Pancreas (tissue), 10 donors: ENCODE results near the gene XRCC1. TPM values are rescaled to one million over a fixed set of nuclear protein-coding genes. Genes with fewer than 3 reads are reported as not detected.
"Not testable (repeated sequence)": the region's sequence is repeated elsewhere in the genome, so short reads cannot be mapped to it uniquely, and the experiment has no call there.

Source experiments
- ATAC-seq, 4 donors: fragments of 200-7000 bp; cut with Tn5 transposase; one replicate each; pipeline versions ENCODE4 v1.8.0 to v1.9.1; 2020; ENCODE audit warnings: mild to moderate bottlenecking in 4 of 4, moderate library complexity in 4 of 4
- DNase-seq, 6 donors: peaks; one replicate each; pipeline ENCODE4 v3.0.0-alpha.2; 2020
- FAIRE-seq: peaks from 2 replicates; lab custom pipeline; 2012; peaks lifted over from hg19 to GRCh38; lab: Jason Lieb, UNC
- H3K27ac ChIP-seq, 4 donors: fragments of 200-600 bp; sonication (generic); 1 replicate in 3 of 4; 2 replicates in 1 of 4; pipeline versions ENCODE4 v1.5.0 to v1.8.0; 2020
- H3K27me3 ChIP-seq, 4 donors: fragments of 200-600 bp; one replicate each; pipeline ENCODE4 v1.8.0; 2021
- H3K36me3 ChIP-seq, 3 donors: fragments of 200-600 bp; sonication (generic) in 1 of 3; one replicate each; pipeline versions ENCODE4 v1.5.0 to v1.8.0; 2020 to 2021
- H3K4me1 ChIP-seq, 3 donors: fragments of 200-600 bp; one replicate each; pipeline ENCODE4 v1.8.0; 2021
- H3K4me3 ChIP-seq, 4 donors: fragments of 200-600 bp; sonication (generic) in 2 of 4; one replicate each; pipeline versions ENCODE4 v1.5.0 to v1.8.0; 2020 to 2021
- H3K9me3 ChIP-seq, 4 donors: fragments of 200-600 bp; one replicate each; pipeline ENCODE4 v1.8.0; 2021
- WGBS, 2 donors: extraction: QIAGEN DNeasy Blood & Tissue Kit; methylation state at CpG; one replicate each; pipeline ENCODE4 v1.1.7; 2013; 5-methylcytosine and 5-hydroxymethylcytosine counted together
- intact Hi-C, 3 donors: fragments of 100-400 bp; cut with DNase I; formaldehyde crosslinking; loops; one replicate each; pipeline versions ENCODE4 v1.11.1 to v1.14.2; 2022
- polyA plus RNA-seq, 2 donors: library from polyadenylated mRNA; stranded (reverse); fragments of 200-250 nt; gene quantifications; one replicate each; pipeline ENCODE4 v1.2.3, GENCODE V29; 2013
- total RNA-seq, 6 donors: library from RNA; stranded (reverse); fragmentation: NEBNext Ultra II Directional in 4 of 6; extraction: Animal tissue kit (Norgen Biotek cat#: 25700) in 4 of 6; gene quantifications; one replicate each; pipeline versions ENCODE4 v1.2.1 to v1.2.4, GENCODE V29; 2021 to 2023
- TF ChIP-seq, protein P1 (sequence below), 4 donors: fragments of 200-600 bp; sonication (generic) in 3 of 4; IDR thresholded peaks; one replicate each; pipeline versions ENCODE4 v1.5.0 to v1.8.0; 2021; ENCODE audit warnings: antibody characterized with exemption in 4 of 4
- donor health status: healthy with polysubstance abuse.
- donor health status: DM: no; HTN: no; CAD: no; lungs with moderate emphysema.
- donor health status: DM: no; HTN: no; CAD: no.
- donor health status: control.
- donor health status: control.
- donor health status: Bipolar disorder and iron deficiency.
- donor health status: DM: yes; HTN: yes; CAD: no.
- donor health status: DM: no; HTN: no; CAD: no.
- donor health status: DM: no; HTN: no; CAD: no.
- donor health status: DM: yes; HTN: yes; CAD: no.

Gene XRCC1
- total and polyA plus RNA-seq, 8 donors = 9.3 to 19.3 (median 12.8) TPM

DNA sequence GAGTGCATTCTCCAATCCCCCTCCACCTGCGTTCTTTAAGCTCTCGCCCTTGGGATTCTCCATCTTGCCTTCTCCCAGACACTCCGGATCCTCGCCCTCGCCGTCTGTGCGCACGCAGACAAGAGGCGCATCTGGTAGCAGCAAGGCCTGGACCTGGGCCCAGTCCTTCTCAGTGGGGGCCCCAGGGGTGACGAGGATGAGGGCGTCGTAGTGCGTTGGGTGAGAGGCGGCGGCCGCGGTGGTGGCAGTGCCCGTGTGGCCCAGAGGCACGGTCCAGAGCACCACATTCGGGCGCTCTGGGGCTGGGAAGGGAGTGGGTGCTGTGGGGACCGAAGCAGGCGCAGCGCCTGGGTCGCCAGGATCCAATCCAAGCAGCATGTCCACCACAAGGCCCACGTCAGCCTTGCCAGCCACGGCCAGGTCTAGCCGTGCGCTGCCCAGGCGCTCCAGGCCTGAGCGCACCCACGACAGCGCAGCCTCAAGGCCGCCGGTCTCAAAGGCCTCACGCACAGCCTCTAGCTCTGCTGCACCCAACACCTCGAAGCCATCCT is 17.5 kb upstream of the XRCC1 start:
- intact Hi-C loops = no loop called here
- no peak for FAIRE-seq
- H3K4me1 ChIP-seq = peaks cover 6 to 19% (median 17%) of the 10 kb centered on the region in 3 donors

GRCh38 chr19:43591904-43592772 is 16.8 kb upstream of the XRCC1 start:
- intact Hi-C loops = no loop called here
- TF ChIP-seq, protein P1, sequence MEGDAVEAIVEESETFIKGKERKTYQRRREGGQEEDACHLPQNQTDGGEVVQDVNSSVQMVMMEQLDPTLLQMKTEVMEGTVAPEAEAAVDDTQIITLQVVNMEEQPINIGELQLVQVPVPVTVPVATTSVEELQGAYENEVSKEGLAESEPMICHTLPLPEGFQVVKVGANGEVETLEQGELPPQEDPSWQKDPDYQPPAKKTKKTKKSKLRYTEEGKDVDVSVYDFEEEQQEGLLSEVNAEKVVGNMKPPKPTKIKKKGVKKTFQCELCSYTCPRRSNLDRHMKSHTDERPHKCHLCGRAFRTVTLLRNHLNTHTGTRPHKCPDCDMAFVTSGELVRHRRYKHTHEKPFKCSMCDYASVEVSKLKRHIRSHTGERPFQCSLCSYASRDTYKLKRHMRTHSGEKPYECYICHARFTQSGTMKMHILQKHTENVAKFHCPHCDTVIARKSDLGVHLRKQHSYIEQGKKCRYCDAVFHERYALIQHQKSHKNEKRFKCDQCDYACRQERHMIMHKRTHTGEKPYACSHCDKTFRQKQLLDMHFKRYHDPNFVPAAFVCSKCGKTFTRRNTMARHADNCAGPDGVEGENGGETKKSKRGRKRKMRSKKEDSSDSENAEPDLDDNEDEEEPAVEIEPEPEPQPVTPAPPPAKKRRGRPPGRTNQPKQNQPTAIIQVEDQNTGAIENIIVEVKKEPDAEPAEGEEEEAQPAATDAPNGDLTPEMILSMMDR (IDR thresholded peaks at IDR 0.05) = no peak
- Histone ChIP-seq H3K9me3 (no peaks in the 10 kb centered on the region), H3K4me1 (peaks cover 3 to 12% (median 12%) of the 10 kb centered on the region in 3 donors), H3K36me3 (peaks cover 0 to 15% (median 7%) of the 10 kb centered on the region in 3 donors), H3K27me3 (no peaks in the 10 kb centered on the region), H3K27ac (no peak overlapping the region), H3K4me3 (no peak overlapping the region)
- FAIRE-seq (no peak), DNase-seq (peak in 1 of 6 donors; percentile 45), ATAC-seq (no peak)
- 96% methylated on average over 56 to 63 of the region's 63 CpGs for WGBS, 2 donors

More for the DNA sequence above, 17.5 kb upstream of the XRCC1 start:
- H3K9me3 ChIP-seq = no peaks in the 10 kb centered on the region
- no peak overlapping the region for H3K4me3 ChIP-seq
- DNase-seq (peak in 1 of 6 donors; percentile 50), ATAC-seq (no peak)
- 93% methylated on average over 37 of the region's 37 CpGs for whole genome bisulfite sequencing, 2 donors
- TF ChIP-seq, protein P1 (IDR thresholded peaks at IDR 0.05) = no peak
- no peaks in the 10 kb centered on the region for H3K27me3 ChIP-seq
- H3K27ac ChIP-seq = no peak overlapping the region
- peaks cover 0 to 15% (median 7%) of the 10 kb centered on the region in 3 donors for H3K36me3 ChIP-seq

- Histone ChIP-seq H3K27ac (no peak overlapping the region), H3K4me1 (peaks cover 0 to 8% (median 5%) of the 10 kb centered on the region in 3 donors), H3K9me3 (no peaks in the 10 kb centered on the region), H3K36me3 (peaks cover 0 to 15% (median 7%) of the 10 kb centered on the region in 3 donors), H3K27me3 (no peaks in the 10 kb centered on the region), H3K4me3 (no peak overlapping the region)
- FAIRE-seq (no peak), ATAC-seq (no peak), DNase-seq (no peak)
- WGBS, 2 donors = 81% methylated on average over 6 of the region's 6 CpGs
- TF ChIP-seq, protein P1 (IDR thresholded peaks at IDR 0.05) = no peak
- intact Hi-C loops = no loop called here
Observed at GRCh38 chr19:43589678-43590077, 14.4 kb upstream of the XRCC1 start.

DNA sequence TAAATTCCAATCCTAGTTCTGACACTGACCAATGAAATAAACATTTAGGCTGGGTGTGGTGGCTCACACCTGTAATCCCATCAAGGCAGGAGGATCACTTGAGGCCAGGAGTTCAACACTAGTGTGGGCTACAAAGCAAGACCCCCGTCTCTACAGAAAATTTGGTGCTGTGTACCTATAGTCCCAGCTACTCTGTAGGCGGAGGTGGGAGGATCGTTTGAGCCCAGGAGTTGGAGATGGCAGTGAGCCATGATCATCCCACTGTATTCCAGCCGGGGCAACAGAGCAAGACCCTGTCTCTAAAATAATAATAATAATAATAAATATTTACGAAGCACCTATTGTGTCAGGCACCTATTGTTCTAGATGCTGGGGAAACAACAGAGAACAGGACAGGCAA is 13.9 kb upstream of the XRCC1 start:
- ATAC-seq (no peak), FAIRE-seq (no peak), DNase-seq (no peak)
- intact Hi-C loops = no loop called here
- Histone ChIP-seq H3K27me3 (no peaks in the 10 kb centered on the region), H3K36me3 (peaks cover 0 to 15% (median 7%) of the 10 kb centered on the region in 3 donors), H3K9me3 (no peaks in the 10 kb centered on the region), H3K27ac (no peak overlapping the region), H3K4me3 (no peak overlapping the region), H3K4me1 (peaks cover under 1 to 8% (median 2%) of the 10 kb centered on the region in 3 donors)
- 84 to 90% methylated on average over 5 of the region's 5 CpGs for WGBS, 2 donors
- TF ChIP-seq, protein P1 (IDR thresholded peaks at IDR 0.05) = no peak

DNA sequence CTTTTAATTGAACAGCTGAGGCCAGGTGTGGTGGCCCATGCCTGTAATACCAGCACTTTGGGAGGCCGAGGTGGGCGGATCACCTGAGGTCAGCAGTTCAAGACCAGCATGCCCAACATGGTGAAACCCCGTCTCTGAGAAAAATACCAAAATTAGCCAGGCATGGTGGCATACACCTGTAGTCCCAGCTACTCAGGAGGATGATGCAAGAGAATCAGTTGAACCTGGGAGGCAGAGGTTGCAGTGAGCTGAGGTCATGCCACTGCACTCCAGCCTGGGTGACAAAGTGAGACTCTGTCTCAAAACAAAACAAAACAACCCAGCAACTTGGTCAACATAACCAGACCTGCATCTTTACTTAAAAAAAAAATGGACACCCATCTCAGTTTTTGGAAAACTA is 11.7 kb upstream of the XRCC1 start:
- H3K9me3 ChIP-seq, H3K4me1 ChIP-seq, FAIRE-seq, DNase-seq, ATAC-seq, H3K27ac ChIP-seq, H3K36me3 ChIP-seq, H3K4me3 ChIP-seq, H3K27me3 ChIP-seq, intact Hi-C loops: not testable (repeated sequence)
- 94 to 99% methylated on average over 3 of the region's 3 CpGs for WGBS, 2 donors
